OCI-LY7 (cell line): ENCODE measurements around the gene C9orf72. TPM values are rescaled to one million over a fixed set of nuclear protein-coding genes. Genes with fewer than 3 reads are reported as not detected.
A peak's percentile ranks its signal among the peaks of the same experiment; 100 is the strongest.

ENCODE experiments used
- BruUV-seq: library from RNA; stranded (reverse); fragments of 400-500 nt; replicated peaks from 2 replicates; lab custom pipeline; 2021; lab: Mats Ljungman, UMichigan
- CTCF ChIA-PET: fragments of 300-600 bp; sonication (Branson Sonifier 250); formaldehyde crosslinking; loops from one replicate; lab custom pipeline; 2022; ENCODE audit warnings: antibody characterized with exemption; ENCODE audit not compliant: unreplicated experiment; lab: Charles Lee
- POLR2A ChIA-PET: fragments of 300-600 bp; sonication (Branson Sonifier 250); formaldehyde crosslinking; loops from one replicate; lab custom pipeline; 2022; ENCODE audit warnings: antibody characterized with exemption; lab: Charles Lee
- DNase-seq: peaks from one replicate; pipeline ENCODE4 v3.0.0-alpha.2; 2015; ENCODE audit warnings: low spot score
- H2AFZ ChIP-seq: fragments of 200-600 bp; sonication (generic), shearing (Covaris generic); 2 replicates; pipeline ENCODE4 v1.6.1; 2014; ENCODE audit warnings: mild to moderate bottlenecking, antibody characterized with exemption, low read length, moderate library complexity
- H3K27ac ChIP-seq: fragments of 200-600 bp; sonication (generic); 2 replicates; pipeline ENCODE4 v1.5.1; 2014; ENCODE audit warnings: mixed run types, low read depth, mild to moderate bottlenecking, moderate library complexity, low read length, inconsistent platforms; ENCODE audit not compliant: poor library complexity, severe bottlenecking
- H3K36me3 ChIP-seq: fragments of 200-600 bp; sonication (generic); 2 replicates; pipeline ENCODE4 v1.6.1; 2014; ENCODE audit warnings: mild to moderate bottlenecking, antibody characterized with exemption, low read length, moderate library complexity, mixed read lengths; ENCODE audit not compliant: insufficient read depth
- H3K4me1 ChIP-seq: fragments of 200-600 bp; sonication (generic); 2 replicates; pipeline ENCODE4 v1.5.1; 2014; ENCODE audit warnings: mild to moderate bottlenecking, low read length; ENCODE audit not compliant: insufficient read depth, poor library complexity, severe bottlenecking
- H3K4me2 ChIP-seq: fragments of 200-600 bp; sonication (generic); 2 replicates; pipeline ENCODE4 v1.6.1; 2014; ENCODE audit warnings: mild to moderate bottlenecking, low read length
- H3K4me3 ChIP-seq: fragments of 200-600 bp; sonication (generic); 2 replicates; pipeline ENCODE4 v1.5.1; 2014; ENCODE audit warnings: mild to moderate bottlenecking, low read depth, low read length; ENCODE audit not compliant: poor library complexity, severe bottlenecking
- H3K79me2 ChIP-seq: fragments of 200-600 bp; sonication (generic); 2 replicates; pipeline ENCODE4 v1.6.1; 2016; ENCODE audit warnings: low read depth, mild to moderate bottlenecking, low read length, moderate library complexity, mixed read lengths; ENCODE audit not compliant: insufficient read depth
- H3K9me2 ChIP-seq: fragments of 200-600 bp; sonication (generic); 2 replicates; pipeline ENCODE4 v1.6.1; 2016; ENCODE audit warnings: mild to moderate bottlenecking, low read length, mixed read lengths; ENCODE audit not compliant: insufficient read depth
- H3K9me3 ChIP-seq: fragments of 200-600 bp; sonication (generic); 2 replicates; pipeline ENCODE4 v1.6.1; 2014; ENCODE audit warnings: mild to moderate bottlenecking, mixed run types, low read length, mixed read lengths
- H4K20me1 ChIP-seq: fragments of 200-600 bp; sonication (generic); 2 replicates; pipeline ENCODE4 v1.6.1; 2014; ENCODE audit warnings: mild to moderate bottlenecking, antibody characterized with exemption, low read length, moderate library complexity, mixed read lengths; ENCODE audit not compliant: insufficient read depth
- EZH2phosphoT487 ChIP-seq: fragments of 200-600 bp; sonication (generic); IDR thresholded peaks from 2 replicates; pipeline ENCODE4 v1.6.1; 2018; ENCODE audit warnings: low read depth, borderline replicate concordance, mild to moderate bottlenecking, mixed run types, antibody characterized with exemption, low read length, moderate library complexity, mixed read lengths
- intact Hi-C: fragments of 100-400 bp; cut with micrococcal nuclease; formaldehyde crosslinking; loops from one replicate; pipeline ENCODE4 v1.10.0; 2022; ENCODE audit not compliant: unreplicated experiment
- total RNA-seq, 2 experiments: library from RNA; depleted of rRNA in 1 of 2; stranded (reverse); fragments of >200 nt in 1 of 2; shearing (Covaris generic) in 1 of 2; gene quantifications; 2 replicates each; pipeline ENCODE4 v1.2.3, GENCODE V29; 2014 to 2022
- TF ChIP-seq, protein P1 (sequence below): fragments of 200-600 bp; sonication (generic); conservative IDR thresholded peaks from 2 replicates; pipeline ENCODE4 v1.5.1; 2014; ENCODE audit warnings: mild to moderate bottlenecking, antibody characterized with exemption, low read length, moderate library complexity, mixed read lengths

The C9orf72 gene
- total RNA-seq, 2 experiments from 2014 or later = 12.3 to 16.4 TPM

DNA sequence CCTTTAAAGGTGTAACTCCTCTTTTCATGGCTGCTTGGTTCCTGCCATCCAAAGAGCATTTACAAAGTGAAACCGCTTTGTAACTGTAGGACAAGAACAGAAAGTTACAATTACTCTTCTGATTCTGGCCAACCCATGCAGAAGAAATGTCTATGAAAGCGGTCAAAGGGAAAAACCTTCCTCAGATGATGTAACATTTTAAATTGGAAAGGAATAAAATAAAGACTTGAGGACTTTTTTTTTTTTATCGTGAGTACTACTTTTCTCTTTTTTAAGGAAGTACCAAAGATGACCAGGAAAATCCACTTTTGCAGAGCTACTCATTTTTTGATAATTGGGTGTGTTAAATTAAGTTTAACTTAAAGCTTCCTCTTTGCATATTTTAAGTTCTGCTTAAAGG lies 13.0 kb upstream of the C9orf72 start:
- Histone ChIP-seq H4K20me1 (no peaks in the 10 kb centered on the region), H3K9me2 (0 out of 2 replicates have a peak, but pooled peaks cover 6% of the 10 kb centered on the region), H3K4me2 (peak overlapping the region; percentile 20; the same call in 1 of the 2 replicates), H3K9me3 (no peaks in the 10 kb centered on the region), H3K79me2 (no peaks in the 10 kb centered on the region), H3K36me3 (no peaks in the 10 kb centered on the region), H2AFZ (peak overlapping the region; percentile 31; the same call in 1 of the 2 replicates), H3K4me1 (peaks cover 8% of the 10 kb centered on the region), H3K4me3 (no peak overlapping the region), H3K27ac (no peak overlapping the region)
- no TSS peak for BruUV-seq
- intact Hi-C loops = no loop called here
- CTCF ChIA-PET = no interaction called here
- no peak for DNase-seq
- POLR2A ChIA-PET = interaction anchor here (0.7 to 1.1 kb wide), 4 partner anchors 10 to 210 kb away, joined by 3 to 4 read pairs (median 3); no protein-coding TSS in a partner anchor
- TF ChIP-seq, protein P1, sequence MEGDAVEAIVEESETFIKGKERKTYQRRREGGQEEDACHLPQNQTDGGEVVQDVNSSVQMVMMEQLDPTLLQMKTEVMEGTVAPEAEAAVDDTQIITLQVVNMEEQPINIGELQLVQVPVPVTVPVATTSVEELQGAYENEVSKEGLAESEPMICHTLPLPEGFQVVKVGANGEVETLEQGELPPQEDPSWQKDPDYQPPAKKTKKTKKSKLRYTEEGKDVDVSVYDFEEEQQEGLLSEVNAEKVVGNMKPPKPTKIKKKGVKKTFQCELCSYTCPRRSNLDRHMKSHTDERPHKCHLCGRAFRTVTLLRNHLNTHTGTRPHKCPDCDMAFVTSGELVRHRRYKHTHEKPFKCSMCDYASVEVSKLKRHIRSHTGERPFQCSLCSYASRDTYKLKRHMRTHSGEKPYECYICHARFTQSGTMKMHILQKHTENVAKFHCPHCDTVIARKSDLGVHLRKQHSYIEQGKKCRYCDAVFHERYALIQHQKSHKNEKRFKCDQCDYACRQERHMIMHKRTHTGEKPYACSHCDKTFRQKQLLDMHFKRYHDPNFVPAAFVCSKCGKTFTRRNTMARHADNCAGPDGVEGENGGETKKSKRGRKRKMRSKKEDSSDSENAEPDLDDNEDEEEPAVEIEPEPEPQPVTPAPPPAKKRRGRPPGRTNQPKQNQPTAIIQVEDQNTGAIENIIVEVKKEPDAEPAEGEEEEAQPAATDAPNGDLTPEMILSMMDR = no peak
- TF ChIP-seq EZH2phosphoT487 = no peak

DNA sequence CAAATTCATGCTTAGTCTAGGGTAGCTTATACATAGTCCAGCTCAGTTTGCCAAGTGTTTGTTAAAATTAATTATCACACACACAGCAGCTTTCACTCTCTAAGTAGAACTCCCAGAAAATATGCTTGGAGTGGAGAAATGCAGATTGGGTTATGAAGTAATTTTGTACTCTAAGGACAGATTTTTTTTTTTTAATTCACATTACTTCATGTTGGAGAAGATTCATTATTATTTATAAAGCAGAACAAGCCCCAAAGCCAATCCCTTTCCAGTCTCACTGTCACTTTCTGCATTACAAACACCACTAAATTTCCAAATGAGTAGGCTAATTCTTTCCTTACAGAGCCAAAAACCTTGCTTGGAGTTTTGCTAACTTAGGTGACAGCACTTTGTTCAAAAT lies 11.7 kb upstream of the C9orf72 start:
- H3K79me2 ChIP-seq = no peaks in the 10 kb centered on the region
- 0 out of 2 replicates have a peak, but pooled peaks cover 6% of the 10 kb centered on the region for H3K9me2 ChIP-seq
- H3K36me3 ChIP-seq = no peaks in the 10 kb centered on the region
- H2AFZ ChIP-seq = no peak overlapping the region
- intact Hi-C loops = no loop called here
- peaks cover 8% of the 10 kb centered on the region for H3K4me1 ChIP-seq
- DNase-seq = no peak
- ChIA-PET POLR2A (interaction anchor here (0.7 to 0.9 kb wide), 3 partner anchors 47 to 171 kb away, joined by 3 to 4 read pairs (median 3); no protein-coding TSS in a partner anchor), CTCF (no interaction called here)
- no peak overlapping the region for H3K4me3 ChIP-seq
- H4K20me1 ChIP-seq = no peaks in the 10 kb centered on the region
- no peak overlapping the region for H3K27ac ChIP-seq
- no peak for TF ChIP-seq EZH2phosphoT487
- TF ChIP-seq, protein P1 = no peak
- H3K9me3 ChIP-seq = no peaks in the 10 kb centered on the region
- no TSS peak for BruUV-seq
- no peak overlapping the region for H3K4me2 ChIP-seq

DNA sequence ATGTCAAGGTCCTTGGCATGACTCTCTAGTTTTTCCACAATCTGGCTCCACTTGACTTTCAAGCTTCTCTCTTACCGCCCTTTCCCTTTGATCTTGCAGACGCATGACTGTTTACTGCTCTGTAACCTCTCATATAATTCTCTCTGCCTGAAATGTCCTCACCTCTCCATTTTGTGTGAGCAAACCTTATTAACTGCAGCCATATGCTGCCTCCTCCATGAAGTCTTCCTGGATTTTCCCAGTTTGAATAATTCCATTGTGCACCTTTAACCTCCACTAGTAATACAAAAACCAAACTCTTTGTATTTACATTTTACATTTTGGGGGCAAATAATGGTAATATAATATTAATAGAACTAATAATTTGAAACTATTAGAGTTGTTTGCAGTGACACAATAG lies 9.5 kb upstream of the C9orf72 start:
- POLR2A ChIA-PET = interaction anchor here (1.8 kb wide), 1 partner anchor 13 kb away, joined by 6 read pairs; no protein-coding TSS in a partner anchor
- Histone ChIP-seq H4K20me1 (no peaks in the 10 kb centered on the region), H2AFZ (no peak overlapping the region), H3K4me1 (no peaks in the 10 kb centered on the region), H3K9me3 (0 out of 2 replicates have a peak, but pooled peaks cover 6% of the 10 kb centered on the region), H3K27ac (no peak overlapping the region), H3K36me3 (no peaks in the 10 kb centered on the region), H3K9me2 (0 out of 2 replicates have a peak, but pooled peaks cover 6% of the 10 kb centered on the region), H3K79me2 (no peaks in the 10 kb centered on the region), H3K4me2 (no peak overlapping the region), H3K4me3 (no peak overlapping the region)
- CTCF ChIA-PET = no interaction called here
- no peak for DNase-seq
- BruUV-seq = no TSS peak
- TF ChIP-seq, protein P1 = no peak
- TF ChIP-seq EZH2phosphoT487 = no peak
- intact Hi-C loops = no loop called here
